ENCODE data around the gene DNAJC13.
"Not testable (repeated sequence)": the region's sequence is repeated elsewhere in the genome, so short reads cannot be mapped to it uniquely, and the experiment has no call there.

Gene DNAJC13

DNA sequence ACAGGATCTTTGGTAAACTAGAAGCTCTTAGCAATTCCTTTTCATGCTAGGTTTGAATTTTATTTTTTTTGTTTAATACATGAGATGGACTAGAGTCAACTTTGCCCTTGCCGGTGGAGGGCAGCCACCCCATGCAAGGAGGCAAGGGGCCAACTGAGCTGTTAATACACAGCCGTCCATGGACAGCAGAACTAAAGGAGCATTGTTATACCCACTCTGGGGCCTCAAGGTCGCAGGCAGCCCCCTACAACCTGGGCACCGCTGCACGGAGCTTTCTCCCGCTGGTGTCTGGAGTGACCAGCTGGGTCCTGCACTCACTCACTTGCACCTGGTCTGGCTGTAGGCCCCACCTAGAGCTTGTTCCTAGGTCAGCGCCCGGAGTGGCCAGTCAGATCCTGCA, 131.9 kb downstream of the DNAJC13 start:
- DNase-seq: no peak

DNA sequence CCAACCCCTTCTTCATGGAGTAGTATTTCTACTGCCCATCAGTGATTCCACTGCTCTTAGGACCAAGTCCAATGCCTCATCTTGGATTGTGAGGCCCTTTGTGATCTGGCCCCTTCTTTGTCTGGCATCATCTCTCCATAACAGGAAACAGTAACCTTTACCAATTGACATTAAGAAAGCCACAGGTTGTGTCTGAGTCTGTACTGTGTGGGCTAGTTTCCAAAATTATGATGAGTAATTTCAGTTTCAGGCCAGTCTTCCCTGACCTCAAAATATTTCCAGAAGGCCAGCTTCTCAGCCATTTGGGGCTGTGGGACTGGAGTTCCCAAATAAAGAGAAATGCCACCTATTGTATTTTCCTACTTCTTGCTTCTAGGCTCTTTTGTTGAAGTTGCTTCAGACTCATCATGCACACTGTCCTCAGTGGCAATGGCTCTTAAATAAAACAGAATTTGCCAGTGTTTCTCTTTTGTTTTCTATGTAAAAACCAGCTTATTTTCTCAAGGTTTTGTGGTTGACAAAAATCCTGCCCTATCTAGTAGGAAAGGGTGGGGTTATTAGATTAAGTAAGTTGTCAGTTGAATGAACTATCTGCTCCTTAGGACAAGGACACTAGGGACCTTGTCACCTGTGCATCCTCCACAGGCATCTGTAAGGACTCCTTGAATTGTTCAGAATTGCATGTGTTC, 132.7 kb downstream of the DNAJC13 start:
- DNase-seq: no peak

DNA sequence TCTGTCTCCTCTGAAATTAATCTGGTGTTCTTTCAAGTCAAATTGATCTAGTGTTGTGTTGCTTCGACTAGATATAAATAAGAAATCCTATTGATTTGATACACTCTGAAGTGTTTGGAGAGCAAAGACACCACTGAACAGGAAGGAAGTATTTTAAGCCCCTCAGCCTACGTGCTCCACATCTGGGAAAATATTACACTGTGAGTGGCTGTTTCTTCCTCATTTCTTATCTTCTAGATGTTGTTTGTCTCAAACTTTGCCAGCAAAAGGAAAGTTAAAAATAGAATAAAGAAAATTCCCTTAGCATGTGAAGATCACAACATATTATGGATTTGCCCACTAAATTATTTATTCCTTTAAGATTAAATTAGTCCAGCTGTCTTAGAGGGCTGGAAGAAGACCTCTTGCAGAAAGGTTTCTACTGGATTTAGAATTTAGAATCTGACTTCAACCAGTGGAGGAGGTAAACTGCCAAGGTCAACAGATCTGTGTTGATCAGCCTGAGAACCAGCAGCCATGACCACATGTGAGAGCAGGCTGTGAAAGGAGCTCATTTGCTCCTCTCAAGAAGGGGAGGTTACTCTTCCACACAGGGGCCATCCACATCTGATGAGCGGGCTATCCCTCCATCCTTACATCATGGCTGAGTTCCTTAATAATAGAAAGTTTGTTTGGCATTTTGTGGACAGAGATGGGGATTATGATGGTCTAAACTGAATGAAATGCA, 133.4 kb downstream of the DNAJC13 start:
- no peak for DNase-seq

DNA sequence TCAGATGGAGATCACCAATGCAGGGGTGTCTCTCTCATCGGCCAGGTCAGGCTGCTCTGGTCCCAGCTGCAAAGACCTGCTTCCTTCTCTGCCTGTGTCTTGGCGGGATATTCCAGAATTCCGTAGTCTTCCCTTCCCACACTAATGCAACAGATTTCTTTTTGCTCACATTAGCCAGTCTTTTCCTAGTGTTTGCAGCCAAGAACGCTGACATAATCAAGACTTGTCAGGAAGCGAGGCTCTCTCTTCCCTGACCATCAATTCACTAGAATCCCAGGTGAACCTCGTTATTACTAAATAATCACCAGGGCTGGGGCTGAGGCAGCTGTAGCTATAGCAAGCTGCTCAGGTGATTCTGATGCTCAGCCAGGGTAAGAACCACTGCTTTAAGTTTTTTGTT, 136.5 kb downstream of the DNAJC13 start:
- peak; percentile 74 for DNase-seq

DNA sequence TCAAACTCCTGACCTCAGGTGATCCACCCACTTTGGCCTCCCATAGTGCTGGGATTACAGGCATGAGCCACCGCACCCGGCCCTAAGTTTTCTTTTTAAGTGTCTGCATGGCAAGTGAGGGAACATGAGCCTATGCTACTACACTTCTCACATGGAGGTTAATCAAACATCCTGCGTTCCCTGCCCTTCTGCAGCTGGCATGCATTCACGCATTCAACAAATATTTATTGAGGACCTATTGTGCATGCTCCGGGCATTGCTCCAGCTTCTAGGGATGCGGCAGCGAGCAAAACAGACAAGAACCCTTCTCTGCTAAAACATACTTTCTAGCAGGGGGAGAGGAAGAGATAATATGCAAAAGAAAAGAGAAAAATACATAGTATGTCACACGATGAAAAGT, 137.1 kb downstream of the DNAJC13 start:
- no peak for DNase-seq

DNA sequence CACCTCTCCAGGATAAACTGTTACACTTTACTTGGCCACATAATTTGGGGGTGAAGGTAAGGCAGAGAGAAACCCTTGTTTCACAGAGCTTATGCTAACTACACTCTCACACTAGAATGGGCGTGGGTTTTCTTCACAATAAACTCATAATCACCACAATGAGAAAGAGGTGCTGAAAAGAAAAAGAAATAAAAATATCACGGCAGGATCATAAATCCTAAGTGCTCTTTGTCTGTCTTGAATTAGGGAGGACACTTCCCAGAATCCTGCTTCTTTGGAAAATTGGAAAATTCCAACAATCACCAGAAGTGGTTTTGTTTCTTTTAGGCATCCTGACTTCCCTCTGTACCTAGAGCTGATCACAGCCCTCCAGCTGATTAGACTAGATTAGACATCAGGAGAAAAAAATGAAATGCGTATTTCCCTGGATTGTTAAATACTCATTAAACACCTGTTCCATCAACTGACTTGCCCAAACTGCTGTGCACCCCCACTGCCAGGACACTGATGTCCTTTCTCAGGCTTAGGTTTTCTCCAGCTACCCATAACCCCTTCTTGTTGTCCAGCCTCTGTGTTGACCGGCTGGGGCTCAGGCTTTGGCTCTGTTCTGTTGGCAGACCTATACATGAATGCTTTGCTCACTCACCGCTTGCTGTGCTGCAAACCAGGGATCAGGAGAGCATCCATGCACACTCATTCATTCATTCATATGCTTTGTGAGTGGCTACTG, 138.2 kb downstream of the DNAJC13 start:
- DNase-seq: no peak

DNA sequence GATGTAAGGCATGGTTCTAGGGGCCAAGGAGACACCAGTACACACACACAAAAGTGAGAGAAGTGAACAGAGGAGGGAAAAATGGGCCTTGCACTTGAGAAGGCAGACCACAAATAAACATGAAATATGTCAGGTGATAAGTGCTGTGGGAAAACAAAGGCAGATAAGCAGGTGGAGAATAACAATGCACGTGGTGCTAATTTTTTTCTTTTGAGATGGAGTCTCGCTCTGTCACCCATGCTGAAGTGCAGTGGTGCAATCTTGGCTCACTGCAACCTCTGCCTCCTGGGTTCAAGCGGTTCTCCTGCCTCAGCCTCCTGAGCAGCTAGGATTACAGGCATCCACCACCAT, 138.7 kb downstream of the DNAJC13 start:
- not testable (repeated sequence) for DNase-seq

DNA sequence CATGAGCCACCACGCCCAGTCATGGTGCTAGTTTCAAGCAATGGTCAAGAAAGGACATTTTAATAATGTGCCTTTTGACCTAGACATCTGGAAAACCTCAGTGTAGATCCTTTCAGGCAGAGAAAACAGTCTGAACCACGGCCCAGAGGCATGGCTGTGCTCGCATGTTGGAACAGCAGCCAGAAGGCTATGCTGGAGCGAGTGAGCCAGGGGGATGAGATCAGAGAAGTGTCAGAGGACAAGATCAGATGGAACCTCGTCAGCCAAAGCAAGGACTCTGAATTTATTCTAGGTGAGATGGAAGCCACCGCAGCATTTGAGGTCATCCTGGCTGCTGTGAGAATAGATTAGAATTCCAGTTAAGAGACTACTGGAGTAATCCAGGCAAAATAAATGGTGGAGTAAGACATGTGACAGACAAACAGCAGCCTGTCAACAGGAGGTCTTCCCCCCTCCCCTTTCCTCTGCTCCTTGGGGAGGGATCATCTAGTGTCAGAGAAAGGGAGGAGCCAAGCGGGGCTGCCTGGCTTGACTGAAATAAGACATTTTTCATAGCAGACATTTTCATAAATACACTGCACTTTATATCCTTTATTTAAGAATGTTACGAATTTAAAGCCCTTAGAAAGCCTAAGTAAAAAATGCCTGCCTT, 139.3 kb downstream of the DNAJC13 start:
- DNase-seq: peak; percentile 82

DNA sequence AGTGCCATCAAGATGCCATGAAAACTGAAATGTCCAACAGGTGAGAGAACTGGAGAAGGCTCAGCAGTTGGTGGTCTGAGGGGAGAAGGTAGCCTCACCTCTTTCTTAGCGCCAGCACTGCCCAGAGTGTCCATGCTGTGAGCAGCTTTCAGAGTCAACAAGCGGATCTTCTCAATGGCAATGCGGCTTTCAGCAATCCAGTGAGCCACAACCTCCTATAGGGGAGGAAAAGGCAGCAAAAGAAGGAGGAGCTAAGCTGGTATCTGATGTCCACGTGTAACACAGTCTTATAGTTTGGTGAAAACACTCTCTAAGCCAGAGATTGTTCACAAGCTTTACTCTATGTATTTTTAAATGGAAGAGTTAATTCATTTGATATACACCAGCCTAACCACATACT, 143.7 kb downstream of the DNAJC13 start:
- no peak for DNase-seq

DNA sequence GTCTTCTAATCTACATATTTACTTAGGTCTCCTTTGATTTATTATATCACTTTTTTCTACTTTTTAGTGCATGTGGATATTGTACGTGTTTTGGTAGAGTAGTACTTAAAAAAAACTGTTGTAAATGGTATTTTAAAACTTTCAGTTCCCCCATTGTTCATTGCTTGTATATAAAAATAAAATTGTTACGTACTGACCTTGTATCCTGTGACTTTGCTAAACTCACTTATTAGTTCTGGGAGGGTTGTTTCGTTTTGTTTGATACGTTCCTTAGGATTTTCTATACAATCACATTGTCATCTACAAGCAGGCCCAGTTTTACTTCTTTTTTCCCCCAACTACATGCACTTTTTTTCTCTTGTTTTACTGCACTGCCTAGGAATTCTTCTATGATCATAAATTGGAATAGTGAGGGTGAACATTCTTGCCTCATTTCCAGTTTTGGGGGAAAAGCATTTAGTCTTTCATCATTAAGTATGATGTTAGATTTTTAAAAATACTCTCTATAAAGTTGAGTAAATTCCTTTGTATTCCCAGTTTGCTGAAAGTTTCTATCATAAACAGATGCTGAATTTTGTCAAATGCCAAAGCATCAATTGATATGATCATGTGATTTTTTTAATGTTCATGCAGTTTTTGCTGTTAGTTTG, 146.2 kb downstream of the DNAJC13 start:
- DNase-seq: no peak

DNA sequence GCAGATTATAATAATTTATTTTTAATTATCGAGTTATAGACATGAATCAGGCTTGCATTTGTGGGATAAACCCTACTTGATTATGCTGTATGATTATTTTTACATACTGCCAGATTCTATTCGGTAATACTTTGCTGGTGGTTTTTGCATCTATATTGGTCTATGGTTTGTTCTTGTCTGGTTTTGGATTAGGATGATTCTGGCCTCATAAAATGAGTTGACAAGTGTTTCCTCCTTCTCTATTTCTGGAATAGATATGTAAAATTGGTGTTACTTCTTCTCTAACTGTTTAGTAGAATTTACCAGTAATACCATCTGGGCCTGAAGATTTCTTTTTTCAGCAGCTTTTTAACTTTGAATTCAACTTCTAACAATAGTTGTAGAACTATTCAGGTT, 146.8 kb downstream of the DNAJC13 start:
- no peak for DNase-seq

DNA sequence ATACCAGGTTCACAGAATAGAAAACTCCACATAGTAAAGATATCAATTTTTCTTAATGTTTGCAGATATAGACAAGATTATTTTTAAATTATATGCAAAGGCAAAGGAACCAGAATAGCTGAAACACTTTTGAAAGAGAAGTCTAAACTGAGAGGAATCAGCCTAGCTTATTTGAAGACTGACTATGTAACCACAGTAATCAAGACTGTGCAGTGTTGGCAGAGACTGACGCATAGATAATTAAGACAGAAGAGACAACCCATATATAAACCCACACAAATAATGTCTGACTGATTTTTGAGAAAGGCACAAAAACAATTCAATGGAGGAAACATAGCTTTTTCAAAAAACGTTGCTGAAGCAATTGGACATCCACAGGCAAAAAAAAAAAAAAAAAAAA, 151.1 kb downstream of the DNAJC13 start:
- DNase-seq: no peak

DNA sequence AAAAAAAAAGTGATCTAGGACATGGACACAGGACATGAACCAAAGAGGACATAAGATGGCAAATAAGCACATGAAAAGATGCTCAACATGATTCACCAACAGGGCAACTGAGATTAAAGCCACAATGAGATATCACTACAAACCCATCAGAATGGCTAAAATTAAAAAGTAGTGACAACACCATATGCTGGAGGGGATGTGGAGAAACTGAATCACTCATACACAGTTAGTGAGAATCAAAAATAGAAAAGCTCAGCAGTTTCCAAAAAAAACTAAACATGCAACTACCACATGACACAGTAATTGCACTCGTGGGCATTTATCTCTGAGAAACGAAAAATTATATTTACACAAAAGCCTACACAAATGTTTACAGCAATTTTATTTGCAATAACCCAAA, 151.9 kb downstream of the DNAJC13 start:
- no peak for DNase-seq

DNA sequence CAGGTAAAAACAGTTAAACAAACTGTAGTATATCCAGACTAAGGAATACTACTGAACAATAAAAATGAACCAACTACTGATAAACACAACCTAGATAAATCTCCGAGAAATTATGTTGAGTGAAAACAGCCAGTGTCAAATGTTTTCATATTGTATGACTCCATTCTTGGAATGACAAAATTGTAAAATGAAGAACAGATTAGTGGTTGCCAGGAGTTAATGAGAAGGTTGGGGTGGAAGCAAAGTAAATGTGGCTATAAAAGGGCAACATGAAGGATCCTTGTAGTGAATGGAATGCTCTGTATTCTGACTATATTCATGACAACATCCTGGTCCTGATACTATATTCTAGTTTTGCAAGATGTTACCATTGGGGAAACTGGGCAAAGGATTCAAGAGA, 152.3 kb downstream of the DNAJC13 start:
- DNase-seq: no peak

DNA sequence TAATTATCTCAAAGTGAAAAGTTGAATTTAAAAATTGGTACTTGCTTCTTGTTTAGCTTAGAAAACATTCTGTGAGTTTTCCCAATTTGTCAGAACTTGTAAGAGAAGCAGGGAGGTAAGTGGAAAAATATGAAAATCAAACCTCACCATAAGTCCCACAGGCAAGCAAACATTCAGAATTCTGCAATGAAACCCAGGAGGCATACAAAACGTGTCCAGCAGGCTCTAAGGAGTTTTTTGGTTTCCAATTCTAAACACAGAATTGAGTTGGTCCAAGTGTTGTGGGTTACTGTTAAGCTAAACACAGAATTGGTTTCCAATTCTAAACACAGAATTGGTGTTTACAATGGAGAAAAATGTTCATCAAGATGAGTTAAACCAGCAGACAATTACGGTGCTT, 152.7 kb downstream of the DNAJC13 start:
- DNase-seq: no peak

DNA sequence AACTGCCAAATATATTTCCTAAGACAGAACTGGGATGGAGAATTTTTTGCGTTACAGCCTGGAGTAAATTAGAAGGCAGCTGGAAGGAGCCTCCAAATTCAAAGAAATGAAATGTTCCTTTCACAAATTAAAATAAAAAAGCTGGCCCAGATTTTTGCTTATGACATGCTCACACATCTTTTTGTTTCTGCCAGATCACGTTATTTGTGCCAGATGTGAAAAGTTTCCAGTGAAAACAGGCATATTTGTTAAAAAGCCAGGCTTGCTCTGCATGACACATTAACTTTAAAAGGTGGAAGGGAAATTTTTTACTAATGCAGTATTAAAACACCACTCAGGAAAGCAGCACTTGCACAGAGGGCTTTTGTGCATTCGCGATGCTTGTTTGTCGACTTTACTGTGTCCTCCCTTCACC, 156.5 kb downstream of the DNAJC13 start:
- peak; percentile 49 for DNase-seq

DNA sequence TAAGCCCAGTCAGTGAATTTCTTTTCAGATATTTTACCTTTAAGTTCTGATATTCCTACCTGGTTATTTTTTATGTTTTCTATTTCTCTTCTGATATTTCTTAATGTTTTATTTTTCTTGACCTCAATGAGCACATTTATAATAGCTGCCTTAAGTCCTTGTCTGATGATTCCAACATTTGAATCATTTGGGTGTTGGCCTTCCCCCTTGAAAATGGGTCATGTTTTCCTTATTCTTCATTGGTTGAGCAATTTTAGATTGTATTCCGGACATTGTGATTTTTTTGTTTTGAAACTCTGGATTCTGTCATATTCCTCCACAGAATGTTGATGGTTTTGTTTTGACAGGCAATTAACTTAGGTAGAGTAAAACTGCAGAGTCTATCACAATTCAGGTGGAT, 170.1 kb downstream of the DNAJC13 start:
- DNase-seq: no peak
